Neural cell (in vitro differentiated cells): ENCODE results near the gene ARID3C. TPM values are rescaled to one million over a fixed set of nuclear protein-coding genes. Genes with fewer than 3 reads are reported as not detected.

Source experiments
- H2AFZ ChIP-seq: fragments of 200-600, 300-800 bp; sonication (generic), shearing (Covaris generic); 2 replicates; pipeline ENCODE4 v1.6.0; 2014; ENCODE audit warnings: low read depth, mild to moderate bottlenecking, antibody characterized with exemption, low read length, moderate library complexity
- H3F3A ChIP-seq: fragments of 200-600 bp; shearing (Covaris generic); 2 replicates; pipeline ENCODE4 v1.6.1; 2016; ENCODE audit warnings: mild to moderate bottlenecking, moderate library complexity, mixed read lengths, antibody characterized with exemption, low read length; ENCODE audit not compliant: insufficient read depth, poor library complexity, severe bottlenecking
- H3K27ac ChIP-seq: fragments of 200-600, 300-800 bp; sonication (generic), shearing (Covaris generic); 2 replicates; pipeline ENCODE4 v1.5.1; 2014; ENCODE audit warnings: mild to moderate bottlenecking, low read length, moderate library complexity
- H3K27me3 ChIP-seq: fragments of 300-800, 200-600 bp; sonication (generic), shearing (Covaris generic); 2 replicates; pipeline ENCODE4 v1.6.0; 2014; ENCODE audit warnings: mild to moderate bottlenecking, low read depth, low read length, moderate library complexity; ENCODE audit not compliant: insufficient read depth
- H3K36me3 ChIP-seq: fragments of 300-800, 200-600 bp; sonication (generic), shearing (Covaris generic); 2 replicates; pipeline ENCODE4 v1.5.1; 2014; ENCODE audit warnings: mild to moderate bottlenecking, antibody characterized with exemption, low read length, moderate library complexity; ENCODE audit not compliant: insufficient read depth
- H3K4me2 ChIP-seq: fragments of 300-800, 200-600 bp; sonication (generic), shearing (Covaris generic); 2 replicates; pipeline ENCODE4 v1.6.0; 2014; ENCODE audit warnings: mild to moderate bottlenecking, low read length
- H3K4me3 ChIP-seq: fragments of 300-800, 200-600 bp; sonication (generic), shearing (Covaris generic); 2 replicates; pipeline ENCODE4 v1.5.1; 2014; ENCODE audit warnings: mild to moderate bottlenecking, low read length, moderate library complexity
- H3K79me2 ChIP-seq: fragments of 200-600 bp; shearing (Covaris generic); replicated peaks from 2 replicates; pipeline ENCODE4 v1.6.0; 2014; ENCODE audit warnings: mild to moderate bottlenecking, low read length, moderate library complexity; ENCODE audit not compliant: insufficient read depth
- H3K9ac ChIP-seq: fragments of 300-800, 200-600 bp; sonication (generic), shearing (Covaris generic); 2 replicates; pipeline ENCODE4 v1.6.1; 2016; ENCODE audit warnings: mild to moderate bottlenecking, low read length, mixed read lengths
- H3K9me2 ChIP-seq: fragments of 200-600 bp; shearing (Covaris generic); 2 replicates; pipeline ENCODE4 v1.6.1; 2016; ENCODE audit warnings: mild to moderate bottlenecking, low read length, mixed read lengths; ENCODE audit not compliant: insufficient read depth
- H3K9me3 ChIP-seq: fragments of 200-600, 300-800 bp; sonication (generic), shearing (Covaris generic); 2 replicates; pipeline ENCODE4 v1.6.1; 2016; ENCODE audit warnings: mild to moderate bottlenecking, mixed run types, low read length, moderate library complexity, mixed read lengths
- H4K20me1 ChIP-seq: fragments of 200-600 bp; shearing (Covaris generic); 2 replicates; pipeline ENCODE4 v1.6.1; 2016; ENCODE audit warnings: mild to moderate bottlenecking, mixed run types; ENCODE audit not compliant: insufficient read depth
- EP300 ChIP-seq: fragments of 450-650 bp; conservative IDR thresholded peaks from 2 replicates; pipeline ENCODE4 v1.6.1; 2014; ENCODE audit warnings: antibody characterized with exemption, mild to moderate bottlenecking, moderate library complexity; ENCODE audit not compliant: poor library complexity, severe bottlenecking
- EZH2 ChIP-seq: fragments of 200-600, 300-800 bp; shearing (Covaris generic), sonication (generic); IDR thresholded peaks from 2 replicates; pipeline ENCODE4 v1.6.1; 2014; ENCODE audit warnings: antibody characterized with exemption, low read length, borderline replicate concordance, mild to moderate bottlenecking; ENCODE audit not compliant: insufficient read depth, poor library complexity, severe bottlenecking
- MXI1 ChIP-seq: fragments of 450-650 bp; conservative IDR thresholded peaks from 2 replicates; pipeline ENCODE4 v1.6.1; 2014; ENCODE audit warnings: antibody characterized with exemption, mild to moderate bottlenecking; ENCODE audit not compliant: poor library complexity, severe bottlenecking
- POLR2AphosphoS5 ChIP-seq: IDR thresholded peaks from 2 replicates; pipeline ENCODE4 v1.6.1; 2012
- RAD21 ChIP-seq: fragments of 450-650 bp; conservative IDR thresholded peaks from 2 replicates; pipeline ENCODE4 v1.6.1; 2014; ENCODE audit warnings: antibody characterized with exemption, mild to moderate bottlenecking, moderate library complexity
- SMC3 ChIP-seq: fragments of 450-650 bp; conservative IDR thresholded peaks from 2 replicates; pipeline ENCODE4 v1.6.1; 2014; ENCODE audit warnings: antibody characterized with exemption, mild to moderate bottlenecking, moderate library complexity; ENCODE audit not compliant: poor library complexity
- TAF1 ChIP-seq: IDR thresholded peaks from 2 replicates; pipeline ENCODE4 v1.6.1; 2012; ENCODE audit warnings: low read depth
- polyA plus RNA-seq: library from polyadenylated mRNA; depleted of rRNA; stranded (reverse); fragments of >200 nt; gene quantifications from 2 replicates; pipeline ENCODE4 v1.2.3, GENCODE V29; 2014
- TF ChIP-seq, protein P1 (sequence below): IDR thresholded peaks from 2 replicates; pipeline ENCODE4 v1.6.1; 2012; ENCODE audit warnings: borderline replicate concordance
- TF ChIP-seq, protein P2 (sequence below): fragments of 450-650 bp; IDR thresholded peaks from 2 replicates; pipeline ENCODE4 v1.5.1; 2014; ENCODE audit warnings: antibody characterized with exemption, mild to moderate bottlenecking, moderate library complexity; ENCODE audit not compliant: poor library complexity, severe bottlenecking

ARID3C gene
- polyA plus RNA-seq, 1 donor from 2014 or later: 2.8 TPM

DNA sequence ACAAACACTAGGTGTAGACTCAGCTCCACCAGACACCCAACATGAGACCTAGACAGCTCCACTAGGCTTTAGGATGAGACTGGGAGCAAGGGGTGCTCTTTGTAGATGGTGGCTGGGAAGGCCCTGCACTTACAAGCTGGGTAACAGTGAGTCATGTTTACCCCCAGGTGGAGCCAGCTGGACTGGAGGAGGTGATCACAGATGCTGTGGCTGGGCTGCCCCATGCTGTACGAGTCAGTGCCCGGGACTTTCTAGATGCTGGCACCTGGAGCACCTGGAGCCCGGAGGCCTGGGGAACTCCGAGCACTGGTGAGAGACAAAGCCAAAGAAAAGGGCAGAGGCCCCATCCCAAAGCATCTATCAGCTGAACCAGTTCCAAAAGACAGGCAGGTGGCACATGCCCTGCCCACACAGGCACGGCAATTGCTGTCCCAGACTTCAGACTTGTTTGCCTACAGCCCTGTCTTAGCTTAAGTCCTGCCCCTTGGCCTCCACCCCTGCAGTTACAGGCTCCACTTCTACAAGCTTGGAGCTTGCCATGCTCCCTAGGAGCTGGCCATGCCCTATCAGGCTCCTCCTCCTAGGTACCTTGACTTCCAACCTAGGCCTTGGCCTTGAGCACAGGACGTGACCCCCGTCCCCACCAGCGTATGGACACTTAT is 30.9 kb upstream of the ARID3C start:
- no peaks in the 10 kb centered on the region for H3K9me2 ChIP-seq
- no peaks in the 10 kb centered on the region for H4K20me1 ChIP-seq
- H3K27me3 ChIP-seq: no peaks in the 10 kb centered on the region
- no peak overlapping the region for H3K4me3 ChIP-seq
- no peaks in the 10 kb centered on the region for H3K36me3 ChIP-seq
- H3K9me3 ChIP-seq: no peaks in the 10 kb centered on the region
- H3F3A ChIP-seq: no peaks in the 10 kb centered on the region
- no peak overlapping the region for H3K27ac ChIP-seq
- H3K9ac ChIP-seq: no peak overlapping the region
- no peak overlapping the region for H3K4me2 ChIP-seq
- H2AFZ ChIP-seq: no peak overlapping the region
- no peaks in the 10 kb centered on the region for H3K79me2 ChIP-seq
- TF ChIP-seq SMC3 (no peak), EZH2 (no peak), RAD21 (no peak), MXI1 (no peak), EP300 (no peak), TAF1 (no peak), POLR2AphosphoS5 (no peak)
- TF ChIP-seq, protein P1, sequence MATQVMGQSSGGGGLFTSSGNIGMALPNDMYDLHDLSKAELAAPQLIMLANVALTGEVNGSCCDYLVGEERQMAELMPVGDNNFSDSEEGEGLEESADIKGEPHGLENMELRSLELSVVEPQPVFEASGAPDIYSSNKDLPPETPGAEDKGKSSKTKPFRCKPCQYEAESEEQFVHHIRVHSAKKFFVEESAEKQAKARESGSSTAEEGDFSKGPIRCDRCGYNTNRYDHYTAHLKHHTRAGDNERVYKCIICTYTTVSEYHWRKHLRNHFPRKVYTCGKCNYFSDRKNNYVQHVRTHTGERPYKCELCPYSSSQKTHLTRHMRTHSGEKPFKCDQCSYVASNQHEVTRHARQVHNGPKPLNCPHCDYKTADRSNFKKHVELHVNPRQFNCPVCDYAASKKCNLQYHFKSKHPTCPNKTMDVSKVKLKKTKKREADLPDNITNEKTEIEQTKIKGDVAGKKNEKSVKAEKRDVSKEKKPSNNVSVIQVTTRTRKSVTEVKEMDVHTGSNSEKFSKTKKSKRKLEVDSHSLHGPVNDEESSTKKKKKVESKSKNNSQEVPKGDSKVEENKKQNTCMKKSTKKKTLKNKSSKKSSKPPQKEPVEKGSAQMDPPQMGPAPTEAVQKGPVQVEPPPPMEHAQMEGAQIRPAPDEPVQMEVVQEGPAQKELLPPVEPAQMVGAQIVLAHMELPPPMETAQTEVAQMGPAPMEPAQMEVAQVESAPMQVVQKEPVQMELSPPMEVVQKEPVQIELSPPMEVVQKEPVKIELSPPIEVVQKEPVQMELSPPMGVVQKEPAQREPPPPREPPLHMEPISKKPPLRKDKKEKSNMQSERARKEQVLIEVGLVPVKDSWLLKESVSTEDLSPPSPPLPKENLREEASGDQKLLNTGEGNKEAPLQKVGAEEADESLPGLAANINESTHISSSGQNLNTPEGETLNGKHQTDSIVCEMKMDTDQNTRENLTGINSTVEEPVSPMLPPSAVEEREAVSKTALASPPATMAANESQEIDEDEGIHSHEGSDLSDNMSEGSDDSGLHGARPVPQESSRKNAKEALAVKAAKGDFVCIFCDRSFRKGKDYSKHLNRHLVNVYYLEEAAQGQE: no peak
- TF ChIP-seq, protein P2, sequence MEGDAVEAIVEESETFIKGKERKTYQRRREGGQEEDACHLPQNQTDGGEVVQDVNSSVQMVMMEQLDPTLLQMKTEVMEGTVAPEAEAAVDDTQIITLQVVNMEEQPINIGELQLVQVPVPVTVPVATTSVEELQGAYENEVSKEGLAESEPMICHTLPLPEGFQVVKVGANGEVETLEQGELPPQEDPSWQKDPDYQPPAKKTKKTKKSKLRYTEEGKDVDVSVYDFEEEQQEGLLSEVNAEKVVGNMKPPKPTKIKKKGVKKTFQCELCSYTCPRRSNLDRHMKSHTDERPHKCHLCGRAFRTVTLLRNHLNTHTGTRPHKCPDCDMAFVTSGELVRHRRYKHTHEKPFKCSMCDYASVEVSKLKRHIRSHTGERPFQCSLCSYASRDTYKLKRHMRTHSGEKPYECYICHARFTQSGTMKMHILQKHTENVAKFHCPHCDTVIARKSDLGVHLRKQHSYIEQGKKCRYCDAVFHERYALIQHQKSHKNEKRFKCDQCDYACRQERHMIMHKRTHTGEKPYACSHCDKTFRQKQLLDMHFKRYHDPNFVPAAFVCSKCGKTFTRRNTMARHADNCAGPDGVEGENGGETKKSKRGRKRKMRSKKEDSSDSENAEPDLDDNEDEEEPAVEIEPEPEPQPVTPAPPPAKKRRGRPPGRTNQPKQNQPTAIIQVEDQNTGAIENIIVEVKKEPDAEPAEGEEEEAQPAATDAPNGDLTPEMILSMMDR: no peak

DNA sequence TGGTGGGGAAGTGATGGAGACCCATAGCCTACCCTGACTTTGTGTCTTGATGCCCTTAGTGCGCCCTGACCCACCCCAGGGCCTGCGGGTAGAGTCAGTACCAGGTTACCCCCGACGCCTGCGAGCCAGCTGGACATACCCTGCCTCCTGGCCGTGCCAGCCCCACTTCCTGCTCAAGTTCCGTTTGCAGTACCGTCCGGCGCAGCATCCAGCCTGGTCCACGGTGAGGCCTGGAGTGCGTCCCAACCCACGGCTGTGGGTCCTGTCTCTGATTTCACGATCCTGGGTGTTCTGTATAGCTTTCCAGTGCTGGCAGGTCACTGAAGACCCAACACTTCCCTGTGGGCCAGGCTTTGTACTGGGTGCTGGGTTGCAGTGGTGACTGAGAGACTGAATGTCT is 29.6 kb upstream of the ARID3C start:
- H3K36me3 ChIP-seq: no peaks in the 10 kb centered on the region

More for the DNA sequence above, 29.6 kb upstream of the ARID3C start:
- Histone ChIP-seq H3K27me3 (no peaks in the 10 kb centered on the region), H3K9me2 (no peaks in the 10 kb centered on the region), H3K9me3 (no peaks in the 10 kb centered on the region), H3K4me2 (no peak overlapping the region), H3K9ac (no peak overlapping the region), H3K79me2 (no peaks in the 10 kb centered on the region), H3F3A (no peaks in the 10 kb centered on the region), H2AFZ (no peak overlapping the region), H4K20me1 (no peaks in the 10 kb centered on the region), H3K27ac (no peak overlapping the region), H3K4me3 (no peak overlapping the region)
- no peak for TF ChIP-seq EZH2
- no peak for TF ChIP-seq RAD21
- TF ChIP-seq, protein P1: no peak
- TF ChIP-seq SMC3: no peak
- TF ChIP-seq POLR2AphosphoS5: no peak
- TF ChIP-seq EP300: no peak
- TF ChIP-seq, protein P2: no peak
- TF ChIP-seq MXI1: no peak
- no peak for TF ChIP-seq TAF1
